HG03439 (cell line): Measurements from ENCODE around the gene IL2RG.

Experiments used
- ATAC-seq: cut with Tn5 transposase; IDR thresholded peaks from one replicate; pipeline ENCODE4 v1.9.1; 2021; ENCODE audit warnings: mild to moderate bottlenecking, moderate library complexity; ENCODE audit not compliant: unreplicated experiment

The IL2RG gene

DNA sequence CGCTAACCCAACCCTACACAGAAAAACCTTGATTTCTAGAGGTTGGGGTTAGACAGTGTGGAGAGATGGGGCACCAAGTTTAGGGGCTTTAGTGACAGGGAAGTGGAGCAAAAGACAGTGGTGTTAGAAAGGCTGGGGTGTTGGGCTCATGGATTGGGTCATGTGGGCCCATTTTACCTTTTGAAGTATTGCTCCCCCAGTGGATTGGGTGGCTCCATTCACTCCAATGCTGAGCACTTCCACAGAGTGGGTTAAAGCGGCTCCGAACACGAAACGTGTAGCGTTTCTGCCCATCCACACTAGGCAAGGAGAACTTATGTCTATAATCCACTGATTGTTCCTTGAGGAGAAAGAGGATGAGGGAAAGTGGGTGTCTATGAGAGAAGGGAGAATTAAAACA lies 2.3 kb downstream of the IL2RG start:
- ATAC-seq: no peak

DNA sequence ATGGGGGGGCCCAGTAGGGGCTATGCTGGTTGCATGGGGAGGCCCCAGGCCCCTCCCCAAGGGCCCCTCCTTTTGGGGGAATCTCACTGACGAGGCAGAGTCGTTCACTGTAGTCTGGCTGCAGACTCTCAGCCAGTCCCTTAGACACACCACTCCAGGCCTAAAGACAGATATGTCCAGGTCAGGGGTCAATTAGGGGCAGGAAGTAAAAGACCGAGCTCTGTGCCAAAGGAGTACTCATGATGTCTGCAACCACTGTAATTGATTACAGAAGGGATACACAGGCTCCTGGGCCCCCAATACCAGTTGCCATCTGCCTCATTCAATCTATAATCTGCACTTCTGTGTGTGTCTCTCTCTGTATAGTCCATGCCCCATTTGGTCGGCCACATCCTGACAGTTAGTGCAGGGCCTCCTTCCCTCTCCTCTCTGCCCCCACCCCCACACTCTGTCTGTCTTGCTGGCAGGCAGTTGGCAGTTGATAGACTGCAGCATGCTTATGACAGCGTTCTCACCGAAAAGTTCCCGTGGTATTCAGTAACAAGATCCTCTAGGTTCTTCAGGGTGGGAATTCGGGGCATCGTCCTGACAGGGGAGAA lies 3.5 kb downstream of the IL2RG start:
- no peak for ATAC-seq

DNA sequence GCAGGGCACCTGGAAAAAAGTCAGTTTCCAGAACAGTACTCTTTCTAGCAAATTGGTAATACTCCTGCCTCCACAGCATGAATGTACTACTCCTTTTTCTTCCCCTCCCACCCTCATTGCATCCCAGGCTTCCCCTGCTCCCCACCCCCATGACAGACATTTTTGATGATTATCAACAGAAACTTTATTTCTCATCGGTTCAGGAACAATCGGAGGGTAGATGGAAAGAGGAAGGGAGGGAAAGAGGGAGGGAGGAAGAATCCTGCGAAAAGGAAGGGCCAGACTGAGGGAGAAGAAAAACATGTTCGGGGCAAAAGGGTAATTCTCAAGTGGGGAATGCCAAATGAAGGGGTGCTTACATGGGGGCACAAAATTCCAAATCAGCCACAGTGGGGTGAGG lies 4.1 kb downstream of the IL2RG start:
- no peak for ATAC-seq

DNA sequence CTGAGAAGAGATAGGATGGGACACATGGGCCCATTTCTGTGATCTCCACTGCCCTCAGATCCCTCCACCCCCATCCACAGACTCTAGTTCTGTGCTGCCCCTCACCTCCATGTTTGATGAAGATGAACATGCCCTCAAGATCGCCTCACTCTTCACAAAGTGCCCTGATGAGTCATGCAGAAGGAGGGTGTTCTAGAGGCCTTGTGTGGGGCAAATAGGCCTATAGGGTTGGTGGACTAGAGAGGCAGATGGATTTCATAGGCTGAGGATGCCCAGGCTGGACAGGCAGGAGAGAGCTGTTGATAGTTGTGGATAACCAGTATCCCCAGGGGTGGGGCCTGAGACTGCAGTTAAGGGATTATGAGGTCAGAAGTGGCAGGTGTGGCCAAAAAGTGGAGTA lies 5.0 kb downstream of the IL2RG start, which contains the start of gene CXorf65:
TSS of gene CXorf65 (minus strand) at position 314 of the 400 bp plus-strand sequence. CDS start at position 130, 184 bp downstream.
- no peak for ATAC-seq

DNA sequence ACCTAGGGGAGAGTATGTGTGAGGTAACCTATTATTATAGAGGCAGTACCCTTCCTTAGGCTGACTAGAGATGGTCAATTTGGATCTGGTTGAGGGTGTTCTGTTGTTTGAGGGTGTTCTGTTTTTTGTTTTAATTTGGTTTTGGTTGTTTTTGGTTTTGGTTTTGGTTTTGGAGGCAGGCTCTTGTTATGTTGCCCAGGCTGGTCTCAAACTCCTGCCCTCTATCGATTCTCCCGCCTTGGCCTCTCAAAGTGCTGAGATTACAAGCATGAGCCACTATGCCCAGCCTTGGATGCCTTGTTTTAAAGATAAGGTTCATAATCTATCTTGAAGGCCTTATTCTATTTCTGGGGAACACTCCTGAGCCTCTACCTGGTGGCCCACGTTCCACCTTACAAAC lies 5.7 kb downstream of the IL2RG start:
- no peak for ATAC-seq

DNA sequence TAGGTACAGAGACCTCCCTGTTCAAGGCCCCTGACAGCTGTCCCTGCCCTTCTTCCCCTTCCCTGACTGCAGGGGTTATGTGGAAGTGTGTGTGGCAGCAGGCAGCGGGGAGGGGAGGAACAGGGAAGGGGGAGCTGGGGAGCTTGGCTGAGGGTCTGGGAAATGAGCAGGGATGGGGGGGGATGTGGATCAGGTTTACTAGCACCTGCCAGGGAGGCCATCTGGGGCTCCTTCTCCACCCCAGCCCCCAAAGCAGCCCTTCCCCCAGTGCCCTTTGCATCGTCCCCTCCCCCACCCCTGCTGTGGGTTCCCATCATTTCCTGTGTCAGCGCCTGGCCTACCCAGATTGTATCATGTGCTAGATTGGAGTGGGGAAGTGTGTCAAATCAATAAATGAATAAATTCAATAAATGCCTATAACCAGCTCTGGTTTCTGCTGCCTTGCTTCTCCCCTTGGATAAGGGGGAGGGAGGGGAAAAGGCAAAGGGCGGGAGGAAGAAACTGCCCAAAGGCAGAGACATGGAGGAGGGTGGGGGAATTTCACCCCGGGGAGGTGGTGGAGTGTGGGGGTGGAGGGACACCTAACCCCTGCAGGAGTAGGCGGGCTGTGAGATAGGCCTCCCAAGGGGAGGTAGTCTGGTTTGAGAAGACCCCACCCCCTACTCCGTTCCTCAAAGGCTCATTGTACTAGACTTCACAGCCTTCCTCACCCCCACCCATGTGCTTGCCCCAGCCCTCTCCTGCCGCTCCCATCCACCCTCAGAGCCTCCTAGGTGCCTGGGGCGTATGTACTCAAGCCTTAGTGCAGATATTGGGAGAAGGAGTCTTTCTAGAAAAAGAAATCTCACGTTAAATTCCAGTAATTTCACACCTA lies 8.0 kb downstream of the IL2RG start:
- ATAC-seq: no peak

DNA sequence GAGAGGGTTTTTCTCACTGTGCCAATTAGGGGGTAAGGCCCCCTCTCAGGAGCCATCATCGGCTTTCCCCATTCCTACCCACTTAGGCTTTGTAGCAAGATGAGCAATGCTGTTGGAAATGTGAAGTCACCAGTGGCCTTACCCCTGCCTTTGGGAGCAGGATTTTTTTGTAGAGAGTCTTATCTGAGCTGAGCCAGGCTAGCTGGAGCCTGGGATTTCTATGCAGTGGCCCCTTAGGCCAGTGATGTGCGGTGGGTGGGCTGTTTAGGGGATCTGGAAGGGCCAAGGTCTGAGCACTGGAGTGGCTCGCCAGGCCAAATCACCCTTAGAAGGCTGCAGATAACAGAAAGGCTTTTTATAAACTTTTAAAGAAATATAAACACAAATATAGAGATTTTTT lies 9.1 kb downstream of the IL2RG start:
- no peak for ATAC-seq

DNA sequence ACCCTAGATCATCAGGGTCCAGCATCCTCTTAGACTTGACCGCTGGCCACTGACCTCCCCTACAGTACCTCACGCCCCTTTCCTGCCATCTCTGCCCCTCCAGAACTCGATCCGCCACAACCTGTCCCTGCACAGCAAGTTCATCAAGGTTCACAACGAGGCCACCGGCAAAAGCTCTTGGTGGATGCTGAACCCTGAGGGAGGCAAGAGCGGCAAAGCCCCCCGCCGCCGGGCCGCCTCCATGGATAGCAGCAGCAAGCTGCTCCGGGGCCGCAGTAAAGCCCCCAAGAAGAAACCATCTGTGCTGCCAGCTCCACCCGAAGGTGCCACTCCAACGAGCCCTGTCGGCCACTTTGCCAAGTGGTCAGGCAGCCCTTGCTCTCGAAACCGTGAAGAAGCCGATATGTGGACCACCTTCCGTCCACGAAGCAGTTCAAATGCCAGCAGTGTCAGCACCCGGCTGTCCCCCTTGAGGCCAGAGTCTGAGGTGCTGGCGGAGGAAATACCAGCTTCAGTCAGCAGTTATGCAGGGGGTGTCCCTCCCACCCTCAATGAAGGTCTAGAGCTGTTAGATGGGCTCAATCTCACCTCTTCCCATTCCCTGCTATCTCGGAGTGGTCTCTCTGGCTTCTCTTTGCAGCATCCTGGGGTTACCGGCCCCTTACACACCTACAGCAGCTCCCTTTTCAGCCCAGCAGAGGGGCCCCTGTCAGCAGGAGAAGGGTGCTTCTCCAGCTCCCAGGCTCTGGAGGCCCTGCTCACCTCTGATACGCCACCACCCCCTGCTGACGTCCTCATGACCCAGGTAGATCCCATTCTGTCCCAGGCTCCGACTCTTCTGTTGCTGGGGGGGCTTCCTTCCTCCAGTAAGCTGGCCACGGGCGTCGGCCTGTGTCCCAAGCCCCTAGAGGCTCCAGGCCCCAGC lies 10.5 kb downstream of the IL2RG start:
- no peak for ATAC-seq

DNA sequence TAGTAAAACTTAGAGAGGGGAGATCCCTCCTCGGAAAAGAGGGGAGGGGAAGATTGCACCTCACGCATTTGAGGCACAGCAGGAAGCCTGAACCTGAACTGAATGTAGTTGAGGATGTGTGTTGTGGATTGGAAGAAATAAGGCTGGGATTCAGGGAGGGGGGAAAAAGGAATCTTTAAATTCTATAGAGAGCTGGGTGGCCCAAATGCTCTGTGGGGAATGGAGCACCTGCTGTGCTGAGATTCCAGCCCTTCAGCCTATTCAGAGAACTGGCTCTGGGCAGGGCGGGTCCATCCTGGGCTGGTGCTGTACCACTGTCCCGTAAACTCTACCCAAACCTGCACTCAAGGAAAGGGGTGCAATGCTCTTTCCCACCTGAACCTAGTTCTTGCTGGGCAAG lies 11.6 kb downstream of the IL2RG start:
- no peak for ATAC-seq

DNA sequence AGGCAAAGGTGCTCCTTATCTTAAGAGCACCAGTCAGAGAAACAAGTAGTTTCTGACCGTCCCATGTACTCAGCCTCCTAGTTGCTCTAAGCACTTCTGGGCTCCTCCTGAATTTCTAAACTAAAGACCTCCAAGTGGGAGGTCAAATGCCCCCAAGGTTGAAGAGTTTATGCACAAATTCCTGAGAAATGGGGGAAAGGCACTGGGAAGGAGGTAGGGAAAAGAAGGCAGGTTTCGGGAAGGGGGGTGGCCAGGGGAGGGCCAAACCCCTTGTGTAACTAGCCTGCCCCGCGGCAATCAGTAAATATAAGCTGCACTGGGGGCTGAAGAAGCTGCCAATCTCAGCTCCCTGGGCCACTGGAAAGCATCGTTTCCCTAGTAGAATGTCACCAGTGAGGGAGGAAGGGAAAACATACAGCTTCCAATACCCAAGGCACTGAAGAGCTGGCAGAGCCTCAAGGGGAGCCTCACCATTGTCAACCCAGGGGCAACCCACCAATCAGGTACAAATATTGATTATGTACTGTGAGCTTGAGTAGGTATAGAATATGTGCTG lies 12.3 kb downstream of the IL2RG start:
- no peak for ATAC-seq

DNA sequence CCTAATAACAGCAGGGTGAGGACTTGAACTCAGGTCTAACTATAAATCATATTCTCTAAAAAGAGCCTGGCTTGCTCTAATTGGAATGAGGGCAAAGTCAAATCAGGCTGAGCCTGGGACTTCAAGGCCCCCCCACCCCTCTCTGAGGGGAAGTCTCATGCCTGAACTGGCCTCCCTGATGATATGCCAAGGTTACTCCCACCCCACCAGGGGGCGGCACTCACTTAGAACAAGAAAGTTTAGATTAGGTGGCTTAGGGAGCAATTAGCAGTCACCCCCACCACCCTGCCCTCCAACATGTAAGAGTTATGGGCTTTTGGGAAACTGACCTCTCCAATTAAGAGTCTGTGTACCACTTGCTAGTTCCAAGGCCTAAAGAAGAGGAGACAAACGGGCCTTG lies 13.1 kb downstream of the IL2RG start:
- no peak for ATAC-seq

DNA sequence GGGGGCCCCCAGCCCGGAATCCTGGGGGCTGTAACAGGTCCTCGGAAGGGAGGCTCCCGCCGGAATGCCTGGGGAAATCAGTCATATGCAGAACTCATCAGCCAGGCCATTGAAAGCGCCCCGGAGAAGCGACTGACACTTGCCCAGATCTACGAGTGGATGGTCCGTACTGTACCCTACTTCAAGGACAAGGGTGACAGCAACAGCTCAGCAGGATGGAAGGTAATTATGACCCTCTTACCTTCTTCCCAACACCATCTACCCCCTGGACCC lies 14.7 kb downstream of the IL2RG start:
- no peak for ATAC-seq

DNA sequence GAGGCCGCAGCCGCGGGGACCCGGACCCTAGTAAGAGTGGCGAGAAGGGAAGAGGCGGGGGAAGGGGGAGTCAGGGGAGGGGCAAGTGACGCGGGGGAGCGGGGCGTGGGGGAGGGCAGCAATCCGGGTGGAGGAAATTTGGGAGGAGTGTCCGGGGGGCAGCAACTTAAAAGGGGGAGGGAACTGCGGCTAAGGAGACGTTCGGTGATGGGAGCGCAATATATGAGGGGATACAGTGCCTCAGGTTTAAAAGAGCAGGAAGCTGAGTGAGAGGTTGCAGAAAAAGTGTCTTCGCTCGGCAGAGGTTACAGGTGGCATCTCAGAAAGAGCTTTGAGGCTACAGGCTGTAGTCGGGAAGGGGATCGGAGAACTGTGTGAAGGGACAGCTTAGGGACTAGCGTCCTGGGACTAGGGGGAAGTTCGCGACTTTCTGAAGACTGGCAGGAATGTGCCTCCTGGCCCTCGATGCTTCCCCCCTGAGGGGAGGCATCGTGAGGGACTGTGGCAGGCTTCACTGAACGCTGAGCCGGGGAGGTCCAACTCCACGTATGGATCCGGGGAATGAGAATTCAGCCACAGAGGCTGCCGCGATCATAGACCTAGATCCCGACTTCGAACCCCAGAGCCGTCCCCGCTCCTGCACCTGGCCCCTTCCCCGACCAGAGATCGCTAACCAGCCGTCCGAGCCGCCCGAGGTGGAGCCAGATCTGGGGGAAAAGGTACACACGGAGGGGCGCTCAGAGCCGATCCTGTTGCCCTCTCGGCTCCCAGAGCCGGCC lies 15.2 kb downstream of the IL2RG start:
- no peak for ATAC-seq

DNA sequence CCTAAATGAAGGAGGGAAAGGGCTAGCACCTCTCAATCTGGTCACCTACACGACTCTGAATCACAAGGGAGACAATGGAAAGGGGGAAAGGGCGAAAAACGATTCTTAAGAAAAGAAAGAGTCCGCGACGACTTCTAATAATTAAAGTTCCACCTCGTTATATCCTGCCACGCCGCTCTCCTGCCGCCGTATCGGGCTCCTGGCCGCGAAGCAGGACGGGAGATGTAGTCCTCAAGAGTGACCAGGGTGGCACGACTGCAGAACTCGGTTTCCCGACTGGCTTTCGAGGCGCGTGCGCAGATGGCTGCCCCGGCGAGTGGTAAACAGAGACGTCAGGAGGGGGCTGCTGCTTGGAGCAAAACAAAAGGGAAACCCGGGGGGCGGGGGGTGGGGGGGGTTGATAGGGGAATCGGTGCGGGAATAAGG lies 15.8 kb downstream of the IL2RG start, which contains the start of gene FOXO4:
TSS of gene FOXO4 (plus strand) at position 297 of the 426 bp plus-strand sequence. CDS start 678 bp downstream, outside the sequence.
- peak; percentile 67 for ATAC-seq

DNA sequence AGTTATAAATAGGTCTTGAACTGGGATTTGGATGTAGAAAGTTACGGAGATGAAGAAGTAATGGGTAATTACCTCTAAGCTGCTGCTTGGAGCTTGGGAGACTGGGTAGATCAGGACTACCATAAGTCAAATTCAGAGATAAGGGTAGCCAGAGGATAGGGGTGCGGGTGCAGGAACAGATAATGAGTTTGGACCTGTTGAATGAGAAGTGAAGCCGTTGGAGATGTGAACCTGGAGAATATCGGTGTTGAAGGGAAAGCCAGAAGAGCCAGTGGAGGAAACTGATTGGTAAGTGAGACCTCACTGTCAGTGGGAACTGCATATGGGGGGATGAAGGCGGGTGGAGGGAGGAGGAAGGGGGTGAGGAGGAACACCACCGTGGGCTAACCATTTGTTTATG lies 16.3 kb downstream of the IL2RG start:
- no peak for ATAC-seq

DNA sequence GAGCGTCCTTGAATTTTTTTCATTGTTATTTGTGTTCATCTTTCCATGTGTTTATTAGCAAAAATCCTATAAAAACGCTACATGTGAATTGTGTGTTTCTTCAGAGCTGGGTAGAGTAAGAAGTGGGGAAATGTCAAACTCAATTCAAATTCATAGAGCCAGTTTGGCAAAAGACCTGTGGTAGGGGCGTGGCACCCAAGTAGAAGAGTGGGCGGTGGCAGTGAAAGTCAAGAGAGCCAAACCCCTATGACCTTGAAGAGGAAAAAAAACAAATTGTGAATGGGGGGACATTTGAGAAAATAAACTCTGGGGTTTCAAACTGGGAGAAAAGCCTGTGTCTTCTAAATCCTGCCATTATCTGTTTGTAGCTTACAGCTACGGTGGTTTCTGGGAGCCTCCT lies 20.1 kb downstream of the IL2RG start:
- no peak for ATAC-seq

DNA sequence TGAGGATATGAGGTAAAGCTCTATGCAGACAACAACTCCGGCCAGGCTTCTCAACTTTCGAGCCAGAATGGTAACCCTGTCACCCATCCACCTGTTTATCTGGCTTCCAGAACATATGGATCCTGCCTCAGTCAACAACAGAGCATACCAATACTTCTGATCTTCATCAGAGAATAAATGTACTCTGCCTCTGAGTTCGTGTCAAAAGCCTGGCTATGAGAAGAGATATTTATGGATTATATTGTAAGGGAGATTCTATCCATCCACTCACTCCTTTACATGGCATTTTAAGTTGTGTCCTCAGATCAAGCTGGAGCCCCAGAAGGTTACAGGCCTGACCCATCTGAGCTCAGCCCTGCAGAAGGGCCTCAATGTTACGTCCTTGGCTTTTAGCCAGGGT lies 25.5 kb downstream of the IL2RG start:
- no peak for ATAC-seq

DNA sequence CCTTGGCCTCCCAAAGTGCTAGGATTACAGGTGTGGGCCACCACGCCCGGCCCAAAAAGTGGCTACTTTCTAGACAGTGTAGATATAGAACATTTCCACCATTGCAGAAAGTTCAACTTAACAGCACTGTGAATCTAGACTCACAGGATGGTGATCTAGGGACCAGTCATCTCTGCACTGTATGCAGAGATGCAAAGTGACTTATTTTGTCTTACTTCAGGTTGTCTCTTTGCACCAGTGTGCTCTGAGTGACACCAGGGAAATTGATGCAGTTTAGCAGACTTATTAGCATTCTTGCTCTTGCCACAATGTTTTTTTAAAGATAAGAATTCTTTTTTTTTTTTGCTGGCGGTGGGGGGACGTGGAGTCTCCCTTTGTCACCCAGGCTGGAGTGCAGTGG lies 28.6 kb downstream of the IL2RG start:
- ATAC-seq: no peak

DNA sequence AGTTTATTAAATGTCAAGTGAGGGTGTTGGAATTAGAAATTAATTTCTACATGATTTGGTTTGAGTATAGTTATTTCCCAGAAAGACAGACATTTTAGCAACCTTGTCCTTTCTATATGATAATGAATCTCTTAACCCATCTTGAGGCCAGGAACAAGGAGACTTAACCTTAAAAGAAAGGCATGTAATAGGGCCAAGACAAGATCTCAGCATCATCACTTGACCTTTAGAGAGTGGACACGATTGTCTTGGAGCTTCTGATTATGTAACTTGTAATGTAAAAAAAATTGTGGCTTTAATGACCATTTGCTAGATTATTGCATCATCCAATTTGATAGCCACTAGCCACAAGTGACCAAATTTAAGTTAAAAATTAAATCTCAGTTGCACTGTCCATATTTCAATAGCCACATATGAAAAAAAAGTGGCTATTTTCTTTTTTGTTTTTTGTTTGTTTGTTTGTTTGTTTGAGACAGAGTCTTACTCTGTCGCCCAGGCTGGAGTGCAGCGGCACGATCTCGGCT lies 29.2 kb downstream of the IL2RG start:
- ATAC-seq: no peak
